CD14-positive monocyte (primary cell): Measurements from ENCODE around the gene CELF4. TPM values are rescaled to one million over a fixed set of nuclear protein-coding genes. Genes with fewer than 3 reads are reported as not detected.

Experiments used
- DNase-seq, 3 donors: peaks; one replicate each; pipeline ENCODE4 v3.0.0-alpha.2; 2011 to 2022
- H2AFZ ChIP-seq: 2 replicates; pipeline ENCODE4 v1.6.0; 2012; ENCODE audit warnings: mild to moderate bottlenecking, low read depth, low read length, inconsistent platforms; ENCODE audit not compliant: insufficient read depth, poor library complexity, severe bottlenecking
- H3K27ac ChIP-seq, 2 donors: 1 replicate in 1 of 2; 2 replicates in 1 of 2; pipeline ENCODE4 v1.5.1; 2012 to 2013; ENCODE audit warnings: low read length in 2 of 2, control low read depth in 1 of 2, inconsistent platforms in 1 of 2, low read depth in 1 of 2, mild to moderate bottlenecking in 1 of 2
- H3K27me3 ChIP-seq, 2 donors: one replicate each; pipeline versions ENCODE4 v1.6.0 to v1.6.1; 2011 to 2013; ENCODE audit warnings: low read length in 2 of 2; ENCODE audit not compliant: control insufficient read depth in 2 of 2, insufficient read depth in 2 of 2
- H3K36me3 ChIP-seq, 2 donors: replicated peaks in 1 of 2; 1 replicate in 1 of 2; 2 replicates in 1 of 2; pipeline versions ENCODE4 v1.5.1 to v1.6.1; 2012 to 2013; ENCODE audit warnings: low read length in 2 of 2, control low read depth in 1 of 2, inconsistent platforms in 1 of 2, mild to moderate bottlenecking in 1 of 2; ENCODE audit not compliant: insufficient read depth in 2 of 2, control insufficient read depth in 1 of 2
- H3K4me1 ChIP-seq, 2 donors: 1 replicate in 1 of 2; 2 replicates in 1 of 2; pipeline versions ENCODE4 v1.5.1 to v1.6.1; 2012 to 2013; ENCODE audit warnings: low read length in 2 of 2, control low read depth in 1 of 2, inconsistent platforms in 1 of 2, mild to moderate bottlenecking in 1 of 2, moderate library complexity in 1 of 2; ENCODE audit not compliant: insufficient read depth in 2 of 2, control insufficient read depth in 1 of 2
- H3K4me2 ChIP-seq: replicated peaks from 2 replicates; pipeline ENCODE3; 2012; ENCODE audit warnings: low read length, moderate library complexity, mild to moderate bottlenecking; ENCODE audit not compliant: poor library complexity, severe bottlenecking; ENCODE audit errors: extremely low read depth
- H3K4me3 ChIP-seq, 3 experiments: fragments of 200-600 bp in 1 of 3; sonication (generic) in 1 of 3; replicated peaks in 1 of 3; 1 replicate in 2 of 3; 2 replicates in 1 of 3; pipeline ENCODE4 v1.5.1; 2011 to 2013; ENCODE audit warnings: low read length in 3 of 3, mild to moderate bottlenecking in 3 of 3, control low read depth in 2 of 3, low read depth in 2 of 3, inconsistent platforms in 1 of 3, moderate library complexity in 1 of 3
- H3K79me2 ChIP-seq: 2 replicates; pipeline ENCODE4 v1.6.0; 2012; ENCODE audit warnings: mild to moderate bottlenecking, control low read depth, inconsistent platforms, low read length, moderate library complexity; ENCODE audit not compliant: insufficient read depth
- H3K9ac ChIP-seq: 2 replicates; pipeline ENCODE4 v1.6.0; 2017; ENCODE audit warnings: low read length, mild to moderate bottlenecking; ENCODE audit not compliant: insufficient read depth, poor library complexity, severe bottlenecking
- H3K9me3 ChIP-seq, 2 donors: replicated peaks in 1 of 2; 1 replicate in 1 of 2; 2 replicates in 1 of 2; pipeline versions ENCODE4 v1.5.1 to v1.6.1; 2012 to 2013; ENCODE audit warnings: low read length in 2 of 2, control low read depth in 1 of 2; ENCODE audit not compliant: control insufficient read depth in 1 of 2, insufficient read depth in 1 of 2
- H4K20me1 ChIP-seq: 2 replicates; pipeline ENCODE4 v1.6.0; 2012; ENCODE audit warnings: mild to moderate bottlenecking, low read length, control low read depth, moderate library complexity; ENCODE audit not compliant: insufficient read depth
- H3K27ac Mint-ChIP-seq, 7 donors: one replicate each; pipeline ENCODE4 v1.8.0; 2020; ENCODE audit warnings: mild to moderate bottlenecking in 7 of 7, mixed read lengths in 7 of 7, moderate library complexity in 6 of 7, inconsistent platforms in 2 of 7
- H3K27me3 Mint-ChIP-seq, 3 donors: one replicate each; pipeline ENCODE4 v1.8.0; 2021 to 2022; ENCODE audit warnings: low read depth in 3 of 3, mild to moderate bottlenecking in 3 of 3, mixed read lengths in 3 of 3, moderate library complexity in 3 of 3, inconsistent platforms in 1 of 3
- H3K36me3 Mint-ChIP-seq, 2 donors: one replicate each; pipeline ENCODE4 v1.8.0; 2020; ENCODE audit warnings: mixed read lengths in 2 of 2, inconsistent platforms in 1 of 2, mild to moderate bottlenecking in 1 of 2
- H3K4me1 Mint-ChIP-seq: one replicate; pipeline ENCODE4 v1.8.0; 2020; ENCODE audit warnings: mild to moderate bottlenecking, mixed read lengths
- H3K4me3 Mint-ChIP-seq, 2 donors: one replicate each; pipeline ENCODE4 v1.8.0; 2020; ENCODE audit warnings: mild to moderate bottlenecking in 2 of 2, mixed read lengths in 2 of 2, moderate library complexity in 1 of 2
- H3K9me3 Mint-ChIP-seq, 7 donors: one replicate each; pipeline ENCODE4 v1.8.0; 2020 to 2022; ENCODE audit warnings: mixed read lengths in 7 of 7, mild to moderate bottlenecking in 6 of 7, moderate library complexity in 6 of 7, inconsistent platforms in 2 of 7
- WGBS: methylation state at CpG from one replicate; pipeline ENCODE4 v1.1.5; 2013; ENCODE audit warnings: missing lambda C conversion rate; ENCODE audit not compliant: insufficient coverage; 5-methylcytosine and 5-hydroxymethylcytosine counted together
- intact Hi-C, 2 donors: fragments of 100-400 bp; cut with micrococcal nuclease; formaldehyde crosslinking; loops; one replicate each; pipeline versions ENCODE4 v1.15.0 to v1.15.1; 2023
- polyA plus RNA-seq, 3 donors: library from polyadenylated mRNA; depleted of rRNA in 1 of 3; unstranded in 2 of 3; stranded (reverse) in 1 of 3; fragments of 300-500 nt in 2 of 3; fragments of >200 nt in 1 of 3; fragmentation: Illumina TruSeq in 2 of 3; gene quantifications; 1 replicate in 2 of 3; 2 replicates in 1 of 3; pipeline ENCODE4 v1.2.3, GENCODE V29; 2012 to 2021
- TF ChIP-seq, protein P1 (sequence below): fragments of 200-600 bp; IDR thresholded peaks from one replicate; pipeline ENCODE4 v1.8.0; 2022; ENCODE audit warnings: antibody characterized with exemption, mild to moderate bottlenecking

CELF4 gene
- polyA plus RNA-seq, 3 donors = not detected

DNA sequence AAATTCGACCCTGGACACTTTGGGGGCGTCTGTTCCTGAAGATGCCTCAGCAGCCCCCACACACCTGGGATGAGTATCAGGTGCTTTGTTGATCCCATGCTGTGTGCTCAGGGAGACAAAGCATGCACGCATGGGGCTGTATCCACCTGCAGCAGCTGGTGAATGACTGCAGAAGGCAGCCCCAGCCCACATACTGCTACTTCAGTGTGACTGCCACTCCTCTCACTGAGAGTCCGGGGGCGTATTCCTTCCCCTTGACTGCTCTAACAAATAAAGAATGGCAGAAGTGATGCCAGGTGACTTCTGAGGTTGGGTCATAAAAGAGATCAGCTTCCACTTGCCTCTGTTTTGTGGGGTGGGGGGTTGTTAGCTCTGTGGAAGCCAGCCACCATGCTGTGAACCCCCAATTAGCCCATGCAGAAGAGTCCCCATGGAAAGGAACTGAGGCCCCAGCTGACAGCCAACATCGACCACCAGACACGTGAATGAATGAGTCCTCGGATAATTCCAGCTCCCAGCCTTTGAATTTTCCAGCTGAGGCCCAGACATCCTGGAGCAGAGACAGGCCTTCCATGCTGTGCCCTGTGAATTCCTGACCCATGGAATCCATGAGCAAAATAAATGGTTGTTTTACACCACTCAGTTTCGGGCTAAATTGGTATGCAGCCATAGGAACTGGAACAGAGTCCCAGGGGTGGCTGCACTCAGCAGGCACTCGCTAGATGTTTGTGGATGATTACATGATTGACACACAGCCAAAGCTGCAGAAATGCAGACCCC, 289.3 kb downstream of the CELF4 start:
- WGBS = 91% methylated on average over 7 of the region's 10 CpGs
- TF ChIP-seq, protein P1, sequence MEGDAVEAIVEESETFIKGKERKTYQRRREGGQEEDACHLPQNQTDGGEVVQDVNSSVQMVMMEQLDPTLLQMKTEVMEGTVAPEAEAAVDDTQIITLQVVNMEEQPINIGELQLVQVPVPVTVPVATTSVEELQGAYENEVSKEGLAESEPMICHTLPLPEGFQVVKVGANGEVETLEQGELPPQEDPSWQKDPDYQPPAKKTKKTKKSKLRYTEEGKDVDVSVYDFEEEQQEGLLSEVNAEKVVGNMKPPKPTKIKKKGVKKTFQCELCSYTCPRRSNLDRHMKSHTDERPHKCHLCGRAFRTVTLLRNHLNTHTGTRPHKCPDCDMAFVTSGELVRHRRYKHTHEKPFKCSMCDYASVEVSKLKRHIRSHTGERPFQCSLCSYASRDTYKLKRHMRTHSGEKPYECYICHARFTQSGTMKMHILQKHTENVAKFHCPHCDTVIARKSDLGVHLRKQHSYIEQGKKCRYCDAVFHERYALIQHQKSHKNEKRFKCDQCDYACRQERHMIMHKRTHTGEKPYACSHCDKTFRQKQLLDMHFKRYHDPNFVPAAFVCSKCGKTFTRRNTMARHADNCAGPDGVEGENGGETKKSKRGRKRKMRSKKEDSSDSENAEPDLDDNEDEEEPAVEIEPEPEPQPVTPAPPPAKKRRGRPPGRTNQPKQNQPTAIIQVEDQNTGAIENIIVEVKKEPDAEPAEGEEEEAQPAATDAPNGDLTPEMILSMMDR = no peak
- Histone ChIP-seq H3K9me3 (no peaks in the 10 kb centered on the region), H3K27me3 (peaks cover 7 to 30% of the 10 kb centered on the region in 2 donors), H3K27ac (no peak overlapping the region), H3K9ac (no peak overlapping the region), H2AFZ (no peak overlapping the region), H3K4me1 (no peaks in the 10 kb centered on the region), H3K4me3 (no peak overlapping the region), H4K20me1 (no peaks in the 10 kb centered on the region), H3K36me3 (no peaks in the 10 kb centered on the region), H3K4me2 (no peak overlapping the region), H3K79me2 (no peaks in the 10 kb centered on the region)
- intact Hi-C loops = no loop called here
- Mint-ChIP-seq H3K4me3 (peak overlapping the region in 1 of 2 donors; percentile 79), H3K36me3 (no peaks in the 10 kb centered on the region), H3K9me3 (peaks cover 0 to 9% (median 0%) of the 10 kb centered on the region in 7 donors), H3K4me1 (no peaks in the 10 kb centered on the region), H3K27ac (no peak overlapping the region), H3K27me3 (peaks cover 30 to 52% (median 34%) of the 10 kb centered on the region in 3 donors)
- no peak for DNase-seq

DNA sequence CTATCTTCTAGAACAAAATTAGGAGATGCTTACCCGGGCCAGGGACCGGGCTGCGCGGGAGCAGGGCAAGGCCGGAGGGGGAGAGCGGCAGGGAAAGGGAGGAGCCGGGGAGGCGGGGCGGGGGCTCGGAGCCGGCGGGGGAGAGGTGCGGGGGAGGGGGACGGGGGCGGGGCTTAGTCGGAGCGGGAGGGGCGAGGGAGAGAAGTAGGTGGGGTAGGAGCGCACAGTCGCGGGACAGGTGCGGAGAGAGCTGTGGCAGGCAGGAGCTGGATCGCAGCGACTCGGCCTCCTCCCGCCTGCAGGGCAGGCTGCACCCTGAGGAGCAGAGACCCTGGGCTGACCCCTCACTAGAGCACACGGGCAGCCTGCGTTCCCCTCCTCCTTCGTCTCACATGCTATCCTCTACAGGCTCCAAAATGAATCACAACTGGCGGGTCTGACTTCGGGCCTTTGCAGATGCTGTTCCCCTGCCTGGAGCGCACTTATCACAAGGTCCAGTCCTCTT, 290.3 kb downstream of the CELF4 start:
- H3K9ac ChIP-seq = no peak overlapping the region
- H3K4me3 ChIP-seq = no peak overlapping the region
- peaks cover 0 to 9% (median 3%) of the 10 kb centered on the region in 7 donors for H3K9me3 Mint-ChIP-seq
- no peaks in the 10 kb centered on the region for H3K9me3 ChIP-seq
- H3K79me2 ChIP-seq = no peaks in the 10 kb centered on the region
- no peaks in the 10 kb centered on the region for H3K36me3 Mint-ChIP-seq
- H3K4me3 Mint-ChIP-seq = peak overlapping the region in 1 of 2 donors; percentile 79
- H3K27ac Mint-ChIP-seq = no peak overlapping the region
- H3K36me3 ChIP-seq = no peaks in the 10 kb centered on the region
- 47% methylated on average over 14 of the region's 32 CpGs for WGBS
- H3K4me1 Mint-ChIP-seq = no peaks in the 10 kb centered on the region
- no peak overlapping the region for H3K4me2 ChIP-seq
- peaks cover 30 to 48% (median 34%) of the 10 kb centered on the region in 3 donors for H3K27me3 Mint-ChIP-seq
- no peak for DNase-seq
- H2AFZ ChIP-seq = no peak overlapping the region
- no peak overlapping the region for H3K27ac ChIP-seq
- no peaks in the 10 kb centered on the region for H4K20me1 ChIP-seq
- intact Hi-C loops = no loop called here
- TF ChIP-seq, protein P1 = no peak
- H3K4me1 ChIP-seq = no peaks in the 10 kb centered on the region
- peaks cover 7 to 30% of the 10 kb centered on the region in 2 donors for H3K27me3 ChIP-seq
